Loucy (cell line): ENCODE measurements around the gene GPR149.

Source experiments
- H2AFZ ChIP-seq: fragments of 200-600 bp; sonication (generic); 2 replicates; pipeline ENCODE4 v1.6.0; 2016; ENCODE audit warnings: antibody characterized with exemption, mild to moderate bottlenecking, low read length, moderate library complexity
- H3F3A ChIP-seq: fragments of 200-600 bp; 2 replicates; pipeline ENCODE4 v1.6.0; 2016; ENCODE audit warnings: antibody characterized with exemption, low read depth, mild to moderate bottlenecking
- H3K27me3 ChIP-seq: fragments of 200-600 bp; sonication (generic); 2 replicates; pipeline ENCODE4 v1.6.1; 2014; ENCODE audit warnings: low read length, mild to moderate bottlenecking; ENCODE audit not compliant: insufficient read depth, poor library complexity, severe bottlenecking
- H3K36me3 ChIP-seq: fragments of 200-600 bp; sonication (generic); 2 replicates; pipeline ENCODE4 v1.6.1; 2016; ENCODE audit warnings: low read length; ENCODE audit not compliant: insufficient read depth
- H3K4me1 ChIP-seq: fragments of 200-600 bp; sonication (generic); 2 replicates; pipeline ENCODE4 v1.5.1; 2014; ENCODE audit warnings: low read length, mild to moderate bottlenecking; ENCODE audit not compliant: insufficient read depth, poor library complexity, severe bottlenecking
- H3K4me2 ChIP-seq: fragments of 200-600 bp; sonication (generic); 2 replicates; pipeline ENCODE4 v1.6.0; 2014; ENCODE audit warnings: antibody characterized with exemption, low read length, low read depth, mild to moderate bottlenecking; ENCODE audit not compliant: poor library complexity, severe bottlenecking
- H3K4me3 ChIP-seq: fragments of 200-600 bp; sonication (generic); 2 replicates; pipeline ENCODE4 v1.5.1; 2014; ENCODE audit warnings: low read length, mild to moderate bottlenecking, mixed read lengths; ENCODE audit not compliant: poor library complexity, severe bottlenecking
- H3K79me2 ChIP-seq: fragments of 200-600 bp; sonication (generic); 2 replicates; pipeline ENCODE4 v1.6.1; 2014; ENCODE audit warnings: low read length; ENCODE audit not compliant: insufficient read depth
- H3K9ac ChIP-seq: fragments of 200-600 bp; sonication (generic); 2 replicates; pipeline ENCODE4 v1.6.0; 2014; ENCODE audit warnings: mild to moderate bottlenecking, low read depth, low read length, moderate library complexity; ENCODE audit not compliant: poor library complexity, severe bottlenecking
- H3K9me2 ChIP-seq: fragments of 200-600 bp; sonication (generic); replicated peaks from 2 replicates; pipeline ENCODE4 v1.6.1; 2016; ENCODE audit warnings: low read depth, low read length, mixed read lengths
- H3K9me3 ChIP-seq: fragments of 200-600 bp; sonication (generic); 2 replicates; pipeline ENCODE4 v1.6.1; 2014; ENCODE audit warnings: mild to moderate bottlenecking, antibody characterized with exemption, low read length, low read depth; ENCODE audit not compliant: insufficient read depth
- H4K20me1 ChIP-seq: fragments of 200-600 bp; sonication (generic); 2 replicates; pipeline ENCODE4 v1.6.0; 2014; ENCODE audit warnings: antibody characterized with exemption, low read length, mild to moderate bottlenecking; ENCODE audit not compliant: insufficient read depth, poor library complexity, severe bottlenecking
- CTCF ChIP-seq: fragments of 200-600 bp; sonication (generic); conservative IDR thresholded peaks from 2 replicates; pipeline ENCODE4 v1.5.1; 2014; ENCODE audit warnings: mild to moderate bottlenecking, antibody characterized with exemption, low read length
- EZH2phosphoT487 ChIP-seq: fragments of 200-600 bp; IDR thresholded peaks from 2 replicates; pipeline ENCODE4 v1.6.1; 2018; ENCODE audit warnings: antibody characterized with exemption, mild to moderate bottlenecking, moderate library complexity, borderline replicate concordance

Gene GPR149

GRCh38 chr3:154384479-154384878, 45.5 kb downstream of the GPR149 start:
- H3K27me3 ChIP-seq: no peaks in the 10 kb centered on the region
- no peaks in the 10 kb centered on the region for H3F3A ChIP-seq
- no peak overlapping the region for H3K4me2 ChIP-seq
- H3K4me1 ChIP-seq: no peaks in the 10 kb centered on the region
- H4K20me1 ChIP-seq: no peaks in the 10 kb centered on the region
- H3K79me2 ChIP-seq: no peaks in the 10 kb centered on the region
- H3K4me3 ChIP-seq: no peak overlapping the region
- no peak for TF ChIP-seq EZH2phosphoT487
- no peak for TF ChIP-seq CTCF
- H3K9me2 ChIP-seq: no peaks in the 10 kb centered on the region
- no peaks in the 10 kb centered on the region for H3K9me3 ChIP-seq
- no peaks in the 10 kb centered on the region for H3K36me3 ChIP-seq
- H2AFZ ChIP-seq: no peak overlapping the region
- no peak overlapping the region for H3K9ac ChIP-seq

- H3K27me3 ChIP-seq: no peaks in the 10 kb centered on the region
- H3K36me3 ChIP-seq: no peaks in the 10 kb centered on the region
- no peaks in the 10 kb centered on the region for H3K9me3 ChIP-seq
Measured at GRCh38 chr3:154378311-154378710, 51.7 kb downstream of the GPR149 start.

GRCh38 chr3:154367221-154367620, 62.8 kb downstream of the GPR149 start:
- Histone ChIP-seq H3K9me3 (peaks cover 8% of the 10 kb centered on the region; the same call in 1 of the 2 replicates), H2AFZ (no peak overlapping the region), H3K4me1 (no peaks in the 10 kb centered on the region), H3F3A (no peaks in the 10 kb centered on the region), H3K79me2 (no peaks in the 10 kb centered on the region), H3K4me3 (no peak overlapping the region), H3K4me2 (no peak overlapping the region), H3K9ac (no peak overlapping the region), H4K20me1 (no peaks in the 10 kb centered on the region), H3K36me3 (no peaks in the 10 kb centered on the region), H3K9me2 (no peaks in the 10 kb centered on the region), H3K27me3 (no peaks in the 10 kb centered on the region)
- TF ChIP-seq EZH2phosphoT487 (no peak), CTCF (no peak)

More at GRCh38 chr3:154378311-154378710, 51.7 kb downstream of the GPR149 start:
- Histone ChIP-seq H3K9me2 (no peaks in the 10 kb centered on the region), H3K4me3 (no peak overlapping the region), H3F3A (no peaks in the 10 kb centered on the region), H3K79me2 (no peaks in the 10 kb centered on the region), H3K4me2 (no peak overlapping the region), H3K4me1 (no peaks in the 10 kb centered on the region), H3K9ac (no peak overlapping the region), H4K20me1 (no peaks in the 10 kb centered on the region), H2AFZ (no peak overlapping the region)
- no peak for TF ChIP-seq CTCF
- no peak for TF ChIP-seq EZH2phosphoT487
